Camera-type eye (tissue), 1 donor: ENCODE results near the gene FAM114A1. TPM values are rescaled to one million over a fixed set of nuclear protein-coding genes. Genes with fewer than 3 reads are reported as not detected.

Experiments used
- total RNA-seq: library from RNA; depleted of rRNA; stranded (reverse); fragments of >200 nt; gene quantifications from one replicate; pipeline ENCODE4 v1.2.3, GENCODE V29; 2014

FAM114A1 gene
- total RNA-seq: 126 TPM

DNA sequence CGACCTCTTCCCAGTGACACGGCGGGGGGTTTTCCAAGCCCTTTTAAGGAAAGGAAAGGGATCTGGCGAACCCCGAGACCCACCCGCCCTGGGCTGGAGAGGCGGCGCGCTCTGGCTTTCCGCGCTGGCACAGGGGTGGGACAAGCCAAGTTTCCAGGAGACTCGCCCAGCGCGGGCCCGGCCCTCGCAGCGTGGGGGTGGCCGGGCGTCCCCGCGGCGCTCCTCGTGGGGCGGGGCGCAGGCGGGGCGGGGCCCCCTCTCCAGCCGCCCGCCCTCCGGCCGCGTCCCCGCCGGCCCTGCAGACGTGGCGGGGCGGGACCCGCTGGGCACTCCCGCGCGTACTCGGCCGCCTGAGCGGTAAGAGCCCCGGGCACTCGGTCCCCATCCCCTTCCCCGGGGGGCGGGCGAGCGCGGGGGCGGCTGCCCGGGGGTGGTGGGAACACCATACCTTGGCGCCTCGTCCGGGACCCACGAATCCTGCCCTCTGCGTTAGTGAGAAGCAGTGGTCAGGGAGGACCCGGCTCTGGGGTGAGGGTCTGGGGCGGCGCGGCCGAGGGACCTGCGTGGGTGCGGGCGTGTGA lies at the start of gene FAM114A1:
Gene FAM114A1, plus strand, starts transcription at position 329 of the 581 bp plus-strand sequence. CDS start 10,273 bp downstream, outside the sequence.

DNA sequence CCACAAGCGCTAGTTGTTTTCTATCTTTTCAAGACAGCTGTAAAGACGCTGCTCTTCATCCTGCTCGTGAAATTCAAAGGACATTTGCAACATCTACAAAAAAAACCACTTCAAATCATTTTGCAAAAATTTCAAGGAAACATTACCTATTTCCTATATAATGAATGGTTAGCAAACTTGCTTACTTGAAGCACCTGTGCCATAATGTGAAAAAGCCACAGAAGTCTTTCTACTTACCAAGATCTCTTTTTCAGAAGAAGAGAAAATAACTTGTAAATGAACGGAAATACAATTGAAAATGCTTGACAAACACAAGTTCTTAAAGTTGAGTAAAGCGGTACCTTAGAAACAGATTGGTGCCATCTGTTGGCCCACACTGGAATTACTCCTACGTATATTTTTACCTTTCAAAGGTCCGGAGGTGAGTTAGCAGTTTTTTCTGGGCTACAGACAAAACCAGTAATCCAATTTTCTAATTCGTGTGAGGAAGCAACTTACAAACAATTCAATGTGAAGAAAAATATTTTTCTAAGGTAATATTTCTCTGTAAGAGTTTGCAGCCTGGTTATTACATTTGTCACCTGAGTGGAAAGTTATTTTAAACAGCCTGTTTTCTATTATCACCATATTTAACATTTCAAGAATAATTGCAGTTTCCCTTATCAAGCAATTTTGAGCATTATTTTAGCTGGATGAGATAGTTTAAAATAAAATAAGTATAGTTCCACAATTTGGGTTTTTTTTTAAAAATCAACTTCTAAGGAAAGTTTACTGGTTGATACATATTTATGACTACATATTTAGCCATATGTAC lies 10.9 kb upstream of the FAM114A1 start, which contains the start of gene TLR6:
Gene TLR6, minus strand, starts transcription at position 294 of the 814 bp plus-strand sequence. CDS start 27,344 bp downstream, outside the sequence.

Other genes with a start within 250 kb of the FAM114A1 start
- 41.8 TPM for gene KLF3, start 203.6 kb upstream of the FAM114A1 start, total RNA-seq
- 0.71 TPM for gene TLR10, start 84.8 kb upstream of the FAM114A1 start, total RNA-seq
- 9.6 TPM for gene TLR1, start 63.0 kb upstream of the FAM114A1 start, total RNA-seq
- 2.0 TPM for gene TLR6, start 11.0 kb upstream of the FAM114A1 start, total RNA-seq
- gene TMEM156, start 164.6 kb downstream of the FAM114A1 start, total RNA-seq: 1.6 TPM
- gene KLHL5, start 194.4 kb downstream of the FAM114A1 start, total RNA-seq: 41.7 TPM